SU-DHL-6 (cell line): ENCODE data around the gene MRPS5.
"Not testable (repeated sequence)": the region's sequence is repeated elsewhere in the genome, so short reads cannot be mapped to it uniquely, and the experiment has no call there.

Experiments used
- H2AFZ ChIP-seq: fragments of 200-600 bp; sonication (generic); 2 replicates; pipeline ENCODE4 v1.6.1; 2014; ENCODE audit warnings: low read depth, mild to moderate bottlenecking, moderate library complexity, mixed read lengths, antibody characterized with exemption, low read length; ENCODE audit not compliant: severe bottlenecking
- H3F3A ChIP-seq: fragments of 200-600 bp; shearing (Covaris generic); 2 replicates; pipeline ENCODE4 v1.6.0; 2016; ENCODE audit warnings: antibody characterized with exemption, mild to moderate bottlenecking; ENCODE audit not compliant: insufficient read depth
- H3K27ac ChIP-seq: fragments of 200-600 bp; sonication (generic); 2 replicates; pipeline ENCODE4 v1.5.1; 2016; ENCODE audit warnings: low read depth, mild to moderate bottlenecking, low read length, moderate library complexity, mixed read lengths
- H3K27me3 ChIP-seq: fragments of 200-600 bp; sonication (generic), shearing (Covaris generic); 2 replicates; pipeline ENCODE4 v1.6.0; 2014; ENCODE audit warnings: mild to moderate bottlenecking, low read length
- H3K36me3 ChIP-seq: fragments of 200-600 bp; sonication (generic); 2 replicates; pipeline ENCODE4 v1.6.1; 2014; ENCODE audit warnings: mild to moderate bottlenecking, low read length, mixed read lengths
- H3K4me2 ChIP-seq: fragments of 300-600, 200-600 bp; shearing (Covaris generic), sonication (generic); 2 replicates; pipeline ENCODE4 v1.6.0; 2014; ENCODE audit warnings: low read length, low read depth, mild to moderate bottlenecking; ENCODE audit not compliant: poor library complexity, severe bottlenecking
- H3K4me3 ChIP-seq: fragments of 200-600 bp; sonication (generic); 2 replicates; pipeline ENCODE4 v1.5.1; 2014; ENCODE audit warnings: antibody characterized with exemption, low read length, mild to moderate bottlenecking, mixed read lengths; ENCODE audit not compliant: insufficient read depth, poor library complexity, severe bottlenecking
- H3K79me2 ChIP-seq: fragments of 200-600 bp; sonication (generic); 2 replicates; pipeline ENCODE4 v1.6.1; 2014; ENCODE audit warnings: mild to moderate bottlenecking, low read length, moderate library complexity; ENCODE audit not compliant: insufficient read depth
- H3K9ac ChIP-seq: fragments of 200-600 bp; sonication (generic); 2 replicates; pipeline ENCODE4 v1.7.0; 2014; ENCODE audit warnings: mild to moderate bottlenecking, low read length
- H3K9me2 ChIP-seq: fragments of 200-600 bp; sonication (generic); replicated peaks from 2 replicates; pipeline ENCODE4 v1.6.1; 2014; ENCODE audit warnings: low read length; ENCODE audit not compliant: insufficient read depth
- H3K9me3 ChIP-seq: fragments of 200-600 bp; sonication (generic); 2 replicates; pipeline ENCODE4 v1.6.1; 2014; ENCODE audit warnings: low read length, mixed read lengths; ENCODE audit not compliant: insufficient read depth
- H4K20me1 ChIP-seq: fragments of 200-600 bp; sonication (generic); 2 replicates; pipeline ENCODE4 v1.6.1; 2014; ENCODE audit warnings: low read depth, mild to moderate bottlenecking, antibody characterized with exemption, low read length, moderate library complexity, mixed read lengths
- CTCF ChIP-seq: fragments of 200-600 bp; sonication (generic); IDR thresholded peaks from one replicate; pipeline ENCODE4 v1.5.1; 2017; ENCODE audit warnings: antibody characterized with exemption, mild to moderate bottlenecking, low read length, moderate library complexity; ENCODE audit not compliant: insufficient read depth, poor library complexity, severe bottlenecking
- EZH2phosphoT487 ChIP-seq: fragments of 200-600 bp; sonication (generic), shearing (Covaris generic); conservative IDR thresholded peaks from 2 replicates; pipeline ENCODE4 v1.6.1; 2018; ENCODE audit warnings: mild to moderate bottlenecking, antibody characterized with exemption, low read length, moderate library complexity, mixed read lengths

The MRPS5 gene

DNA sequence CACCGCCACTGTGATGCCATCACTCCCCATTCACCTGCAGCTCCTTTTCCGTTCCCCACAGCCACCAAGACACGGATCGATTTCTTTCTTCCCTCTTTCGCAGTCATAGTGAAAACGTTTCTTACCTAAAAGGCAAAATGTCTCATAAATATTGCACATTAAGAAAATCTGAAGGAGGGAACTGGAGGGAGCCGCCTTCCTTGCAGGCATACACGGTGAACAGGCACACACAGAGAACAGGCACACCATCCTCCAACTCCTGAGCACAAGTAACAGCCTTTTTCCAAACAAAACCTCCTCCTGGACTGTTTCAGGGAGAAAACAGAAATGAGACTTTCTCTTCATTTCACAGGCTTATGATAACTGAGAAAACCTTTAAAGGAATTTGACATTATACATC lies 17.0 kb downstream of the MRPS5 start:
- H3K4me2 ChIP-seq: no peak overlapping the region

DNA sequence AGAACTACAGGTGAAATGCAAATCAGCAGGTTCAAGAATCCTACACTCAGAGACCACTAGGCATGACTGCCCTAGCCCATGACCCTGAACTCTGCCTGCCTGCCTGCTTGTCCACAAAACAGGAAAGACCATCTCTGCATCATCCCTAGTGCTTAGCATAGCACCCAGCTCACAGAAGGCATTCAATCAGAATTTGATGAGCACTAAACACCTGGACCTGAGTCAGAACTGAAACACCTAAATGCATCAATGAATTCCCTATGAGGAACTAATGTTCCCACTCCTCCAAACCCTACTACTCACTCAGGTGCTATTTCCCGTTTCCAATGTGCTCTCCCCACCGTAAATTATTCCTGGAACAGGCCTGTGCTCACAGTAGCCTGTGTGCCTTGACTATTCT lies 21.7 kb downstream of the MRPS5 start:
- H3K4me3 ChIP-seq: no peak overlapping the region
- no peaks in the 10 kb centered on the region for H3K79me2 ChIP-seq
- no peaks in the 10 kb centered on the region for H3K9me3 ChIP-seq
- H3F3A ChIP-seq: no peaks in the 10 kb centered on the region
- H4K20me1 ChIP-seq: no peaks in the 10 kb centered on the region
- no peak for TF ChIP-seq EZH2phosphoT487
- no peak for TF ChIP-seq CTCF
- H3K9me2 ChIP-seq: no peaks in the 10 kb centered on the region
- no peaks in the 10 kb centered on the region for H3K27me3 ChIP-seq
- H3K27ac ChIP-seq: no peak overlapping the region
- H3K36me3 ChIP-seq: peaks cover 40% of the 10 kb centered on the region
- no peak overlapping the region for H3K9ac ChIP-seq
- H3K4me2 ChIP-seq: no peak overlapping the region
- no peak overlapping the region for H2AFZ ChIP-seq

More for the DNA sequence above, 17.0 kb downstream of the MRPS5 start:
- Histone ChIP-seq H3K9me3 (no peaks in the 10 kb centered on the region), H3K36me3 (peaks cover 62% of the 10 kb centered on the region), H3K79me2 (no peaks in the 10 kb centered on the region), H3K9ac (no peak overlapping the region), H3K27ac (no peak overlapping the region), H3F3A (no peaks in the 10 kb centered on the region), H2AFZ (no peak overlapping the region), H3K4me3 (no peak overlapping the region), H3K27me3 (no peaks in the 10 kb centered on the region), H3K9me2 (no peaks in the 10 kb centered on the region), H4K20me1 (no peaks in the 10 kb centered on the region)
- TF ChIP-seq CTCF (no peak), EZH2phosphoT487 (no peak)

DNA sequence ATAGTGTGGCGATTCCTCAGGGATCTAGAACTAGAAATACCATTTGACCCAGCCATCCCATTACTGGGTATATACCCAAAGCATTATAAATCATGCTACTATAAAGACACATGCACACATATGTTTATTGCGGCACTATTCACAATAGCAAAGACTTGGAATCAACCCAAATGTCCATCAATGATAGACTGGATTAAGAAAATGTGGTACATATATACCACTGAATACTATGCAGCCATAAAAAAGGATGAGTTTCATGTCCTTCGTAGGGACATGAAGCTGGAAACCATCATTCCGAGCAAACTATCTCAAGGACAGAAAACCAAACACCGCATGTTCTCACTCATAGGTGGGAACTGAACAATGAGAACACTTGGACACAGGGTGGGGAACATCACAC lies 23.3 kb downstream of the MRPS5 start:
- not testable (repeated sequence) for H3K9me3 ChIP-seq, H3K79me2 ChIP-seq, H3K27ac ChIP-seq, H3K4me3 ChIP-seq, H3K9me2 ChIP-seq, H2AFZ ChIP-seq, H3K27me3 ChIP-seq, H3K9ac ChIP-seq, H3F3A ChIP-seq, H3K4me2 ChIP-seq, H4K20me1 ChIP-seq
- H3K36me3 ChIP-seq: peaks cover 33% of the 10 kb centered on the region

- Histone ChIP-seq H3K4me2 (no peak overlapping the region), H3K9me3 (no peaks in the 10 kb centered on the region), H3K9me2 (no peaks in the 10 kb centered on the region), H4K20me1 (no peaks in the 10 kb centered on the region), H3K27me3 (no peaks in the 10 kb centered on the region), H3K79me2 (no peaks in the 10 kb centered on the region), H3K27ac (no peak overlapping the region), H3K36me3 (peaks cover 5% of the 10 kb centered on the region), H3K4me3 (no peak overlapping the region), H2AFZ (no peak overlapping the region), H3K9ac (no peak overlapping the region), H3F3A (no peaks in the 10 kb centered on the region)
- TF ChIP-seq EZH2phosphoT487: no peak
- no peak for TF ChIP-seq CTCF
Measured at GRCh38 chr2:95091885-95092555, 29.6 kb downstream of the MRPS5 start.
